B cell (primary cell): Measurements from ENCODE around the gene GIT1.

Experiments used
- CTCF ChIP-seq: fragments of 200-600 bp; IDR thresholded peaks from one replicate; pipeline ENCODE4 v1.8.0; 2022; ENCODE audit warnings: antibody characterized with exemption, mild to moderate bottlenecking
- EZH2 ChIP-seq: IDR thresholded peaks from 2 replicates; pipeline ENCODE4 v1.6.1; 2012; ENCODE audit warnings: borderline replicate concordance, low read depth, mild to moderate bottlenecking, moderate library complexity, low read length; ENCODE audit not compliant: insufficient read depth, poor library complexity, severe bottlenecking

- TF ChIP-seq CTCF, result no peak
- TF ChIP-seq EZH2, result no peak
Observed at GRCh38 chr17:29596811-29597210, 7.4 kb upstream of the GIT1 start.
